ENCODE results near the gene DCTN2. TPM values are rescaled to one million over a fixed set of nuclear protein-coding genes. Genes with fewer than 3 reads are reported as not detected.

Gene DCTN2
- total and polyA plus RNA-seq, 9 donors, result 108 to 174 (median 151) TPM

DNA sequence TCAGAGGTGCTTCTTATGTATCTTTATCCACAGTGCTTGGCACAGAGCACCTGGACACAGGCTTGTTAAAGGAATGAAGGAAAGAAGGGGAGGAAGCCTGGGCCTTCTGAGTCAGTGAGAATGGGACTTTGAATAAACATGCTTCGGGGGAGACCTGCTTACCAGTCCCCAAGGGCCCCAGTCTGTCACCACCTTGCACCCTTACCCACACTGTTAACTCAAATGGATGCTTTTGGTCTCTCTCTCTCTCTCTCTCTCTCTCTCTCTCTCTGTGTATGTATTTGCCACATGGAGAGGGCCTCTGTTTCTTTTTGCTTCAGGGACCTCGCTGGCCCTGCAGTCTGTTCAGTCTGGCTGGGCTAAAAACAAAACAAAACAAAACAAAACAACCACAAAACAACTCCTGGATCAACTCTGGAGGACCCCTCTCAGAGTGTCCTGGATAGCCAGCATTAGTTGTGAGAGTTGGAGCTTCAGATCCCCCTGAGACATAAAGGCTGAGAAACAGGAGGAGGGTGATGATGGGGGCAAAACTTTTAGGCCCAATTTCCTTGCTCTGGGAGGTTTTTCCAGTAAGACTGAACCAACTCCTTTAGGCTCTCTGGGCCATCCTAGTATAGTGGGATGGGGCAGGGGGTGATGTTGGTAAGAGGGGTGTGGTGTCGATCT, 4.8 kb upstream of the DCTN2 start:
- no peaks in the 10 kb centered on the region for H3K36me3 ChIP-seq (ENCODE audit: control insufficient read depth, insufficient read depth, low read length)
- H3K27ac ChIP-seq (ENCODE audit: low read length), result no peak overlapping the region
- H3K4me3 ChIP-seq (ENCODE audit: low read length), result no peak overlapping the region
- peaks cover 3% of the 10 kb centered on the region for H3K4me1 ChIP-seq (ENCODE audit: control insufficient read depth, insufficient read depth, low read length)
- H3K27me3 ChIP-seq (ENCODE audit: control insufficient read depth, insufficient read depth, low read length), result peaks cover 61% of the 10 kb centered on the region
- H3K9me3 ChIP-seq (replicated peaks; ENCODE audit: control insufficient read depth, low read depth, low read length), result no peaks in the 10 kb centered on the region
- no peak for DNase-seq
- WGBS (ENCODE audit: insufficient coverage), result no CpG with 5 or more reads among the region's 3 CpGs

DNA sequence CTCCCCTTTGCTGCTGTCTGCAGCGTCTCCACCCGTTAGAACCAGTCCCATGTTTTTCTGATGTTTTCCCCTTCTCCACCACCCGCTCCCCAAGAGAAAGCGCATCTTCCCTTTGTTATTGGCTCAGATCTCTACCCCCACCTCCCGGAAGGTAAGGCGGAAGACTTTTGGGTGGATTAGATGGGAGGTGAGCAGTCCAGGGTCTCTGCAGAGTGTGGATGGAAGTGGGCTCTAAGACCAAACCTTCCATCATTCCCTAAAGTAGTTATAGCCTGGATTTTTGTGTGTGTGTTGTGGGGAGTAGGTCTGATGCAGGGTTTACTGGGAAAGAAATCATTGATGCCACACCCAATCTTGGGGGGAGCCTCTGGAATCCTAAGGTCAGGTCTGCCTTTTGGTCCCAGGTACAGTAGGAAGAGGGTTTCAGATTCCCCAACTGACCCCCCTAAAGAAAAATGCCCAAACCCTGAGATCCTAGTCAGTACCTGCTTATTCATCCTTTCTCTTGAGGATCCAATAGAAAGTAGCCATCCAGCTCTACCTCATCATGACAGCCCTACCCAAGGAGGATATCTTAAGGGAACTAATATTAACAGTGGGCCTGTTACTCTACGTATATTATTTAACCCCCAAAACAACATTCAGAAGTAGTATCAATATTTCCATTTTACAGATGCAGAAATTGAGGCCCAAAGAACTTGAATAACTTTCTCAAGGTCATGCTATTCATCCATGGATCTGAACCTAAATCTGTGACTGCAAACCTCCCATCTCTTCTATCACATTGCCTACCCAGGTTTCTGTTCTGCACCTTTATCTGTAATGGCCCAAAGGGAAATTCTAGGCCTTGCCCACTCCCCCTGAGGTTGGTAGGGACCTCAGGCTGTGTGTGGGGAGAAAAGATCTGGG, 3.9 kb upstream of the DCTN2 start:
- Histone ChIP-seq H3K36me3 (ENCODE audit: control insufficient read depth, insufficient read depth, low read length) (no peaks in the 10 kb centered on the region), H3K27me3 (ENCODE audit: control insufficient read depth, insufficient read depth, low read length) (peaks cover 61% of the 10 kb centered on the region), H3K27ac (ENCODE audit: low read length) (no peak overlapping the region), H3K4me1 (ENCODE audit: control insufficient read depth, insufficient read depth, low read length) (peaks cover 9% of the 10 kb centered on the region), H3K4me3 (ENCODE audit: low read length) (no peak overlapping the region), H3K9me3 (replicated peaks; ENCODE audit: control insufficient read depth, low read depth, low read length) (no peaks in the 10 kb centered on the region)
- WGBS (ENCODE audit: insufficient coverage), result 6% methylated on average over 2 of the region's 7 CpGs
- DNase-seq, result no peak

DNA sequence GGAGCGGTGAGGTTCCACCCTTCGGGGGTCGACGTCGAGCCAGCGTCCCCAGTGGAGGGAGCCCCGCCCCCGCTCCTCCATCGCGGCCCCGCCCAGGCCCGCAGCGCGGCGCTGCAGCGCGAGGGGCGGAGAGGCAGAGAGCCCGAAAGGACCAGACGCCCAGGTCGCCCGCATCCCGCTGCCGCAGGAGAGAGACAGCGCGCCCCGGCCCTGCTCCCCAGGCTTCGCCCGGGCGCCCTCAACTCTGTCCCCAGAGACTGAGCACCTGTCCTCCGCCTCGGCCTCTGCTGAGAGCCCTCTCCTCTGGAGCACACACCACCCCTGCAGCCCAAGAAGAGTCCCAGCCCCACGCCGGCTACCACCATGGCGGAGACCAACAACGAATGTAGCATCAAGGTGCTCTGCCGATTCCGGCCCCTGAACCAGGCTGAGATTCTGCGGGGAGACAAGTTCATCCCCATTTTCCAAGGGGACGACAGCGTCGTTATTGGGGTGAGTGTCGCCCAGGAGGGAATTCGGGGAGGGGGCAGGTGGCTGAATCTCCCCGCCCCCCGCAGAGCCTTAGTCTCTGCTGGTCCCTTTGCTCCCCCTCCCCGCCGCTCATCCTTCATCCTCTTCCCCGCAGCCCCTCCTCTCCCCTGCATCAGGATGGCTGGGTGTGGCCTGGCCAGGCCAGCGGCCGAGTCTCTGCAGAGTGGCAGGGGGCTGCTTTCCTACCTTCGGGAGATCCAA, 3.1 kb upstream of the DCTN2 start, which contains the start of gene KIF5A:
Gene KIF5A (plus strand): TSS at position 136 of the 732 bp plus-strand sequence. CDS start 228 bp downstream, at position 364.
- DNase-seq, result no peak

DNA sequence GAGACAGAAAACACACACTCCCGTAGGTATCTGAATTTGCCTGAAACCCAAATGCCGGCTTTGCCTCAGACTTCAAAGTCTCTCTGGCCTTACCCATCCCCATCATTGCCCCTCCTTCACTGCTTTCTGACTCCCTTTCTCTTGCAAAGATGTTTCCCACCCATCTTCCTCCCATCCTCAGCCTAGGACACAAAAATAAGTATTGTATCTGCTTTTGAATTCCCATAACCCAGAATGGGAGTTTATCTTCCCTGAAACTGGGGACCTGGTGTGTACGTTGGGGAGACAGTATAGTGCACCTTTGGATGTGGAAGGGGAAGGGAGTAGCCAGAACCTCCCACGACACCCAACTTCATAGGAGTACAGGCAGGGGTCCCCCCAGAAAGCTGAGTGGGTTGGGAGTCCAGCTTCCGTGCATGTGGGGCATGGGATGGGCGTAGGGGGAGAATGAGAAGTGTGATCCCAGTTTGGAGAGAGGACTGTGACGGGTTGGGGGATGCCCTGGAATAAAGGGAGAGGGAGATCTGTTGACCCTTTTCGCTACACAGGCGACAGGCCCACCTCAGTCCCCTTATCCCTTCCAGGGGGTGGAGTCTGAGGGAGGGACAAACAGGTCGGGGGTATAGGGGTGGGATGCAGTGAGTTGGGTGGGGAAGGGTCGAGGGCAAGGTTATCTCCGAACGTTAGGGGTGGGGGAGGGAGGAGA, 2.4 kb upstream of the DCTN2 start:
- Histone ChIP-seq H3K4me3 (ENCODE audit: low read length) (no peak overlapping the region), H3K36me3 (ENCODE audit: control insufficient read depth, insufficient read depth, low read length) (no peaks in the 10 kb centered on the region), H3K27ac (ENCODE audit: low read length) (no peak overlapping the region), H3K27me3 (ENCODE audit: control insufficient read depth, insufficient read depth, low read length) (peaks cover 54% of the 10 kb centered on the region), H3K4me1 (ENCODE audit: control insufficient read depth, insufficient read depth, low read length) (peaks cover 13% of the 10 kb centered on the region), H3K9me3 (replicated peaks; ENCODE audit: control insufficient read depth, low read depth, low read length) (no peaks in the 10 kb centered on the region)
- no peak for DNase-seq
- 28% methylated on average over 6 of the region's 13 CpGs for WGBS (ENCODE audit: insufficient coverage)

More for the DNA sequence above, 3.1 kb upstream of the DCTN2 start, which contains the start of gene KIF5A:
- peaks cover 61% of the 10 kb centered on the region for H3K27me3 ChIP-seq (ENCODE audit: control insufficient read depth, insufficient read depth, low read length)
- H3K36me3 ChIP-seq (ENCODE audit: control insufficient read depth, insufficient read depth, low read length), result no peaks in the 10 kb centered on the region
- H3K4me1 ChIP-seq (ENCODE audit: control insufficient read depth, insufficient read depth, low read length), result peaks cover 13% of the 10 kb centered on the region
- no peak within 1 kb of the TSS for H3K4me3 ChIP-seq (ENCODE audit: low read length)
- no peaks in the 10 kb centered on the region for H3K9me3 ChIP-seq (replicated peaks; ENCODE audit: control insufficient read depth, low read depth, low read length)
- WGBS (ENCODE audit: insufficient coverage), result under 1% methylated on average over 47 of the region's 52 CpGs
- no peak within 1 kb of the TSS for H3K27ac ChIP-seq (ENCODE audit: low read length)

DNA sequence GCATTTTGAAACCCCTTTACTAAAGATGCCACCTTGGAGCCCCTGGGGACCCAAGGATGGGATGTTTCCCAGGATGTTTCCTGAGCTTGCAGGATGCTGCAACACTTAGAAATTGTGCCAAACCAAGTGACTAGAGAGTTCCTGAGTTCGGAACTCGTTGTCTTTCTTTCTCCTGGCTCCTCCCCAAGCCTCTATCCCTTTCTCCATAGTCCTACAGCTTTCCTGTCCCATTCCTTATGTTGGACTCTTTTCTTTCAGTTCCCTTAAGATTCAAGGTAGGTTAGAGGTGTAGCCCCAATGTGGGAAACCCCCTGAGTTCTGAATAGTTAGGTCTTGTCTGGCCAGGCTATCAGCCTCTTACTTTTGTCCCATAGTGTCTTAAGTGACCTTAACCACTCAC, 1.5 kb upstream of the DCTN2 start:
- Histone ChIP-seq H3K36me3 (ENCODE audit: control insufficient read depth, insufficient read depth, low read length) (peaks cover under 1% of the 10 kb centered on the region), H3K4me1 (ENCODE audit: control insufficient read depth, insufficient read depth, low read length) (peaks cover 13% of the 10 kb centered on the region), H3K27me3 (ENCODE audit: control insufficient read depth, insufficient read depth, low read length) (peaks cover 51% of the 10 kb centered on the region), H3K4me3 (ENCODE audit: low read length) (no peak overlapping the region), H3K9me3 (replicated peaks; ENCODE audit: control insufficient read depth, low read depth, low read length) (no peaks in the 10 kb centered on the region), H3K27ac (ENCODE audit: low read length) (no peak overlapping the region)
- no peak for DNase-seq
- WGBS (ENCODE audit: insufficient coverage), result no CpG with 5 or more reads among the region's 2 CpGs

DNA sequence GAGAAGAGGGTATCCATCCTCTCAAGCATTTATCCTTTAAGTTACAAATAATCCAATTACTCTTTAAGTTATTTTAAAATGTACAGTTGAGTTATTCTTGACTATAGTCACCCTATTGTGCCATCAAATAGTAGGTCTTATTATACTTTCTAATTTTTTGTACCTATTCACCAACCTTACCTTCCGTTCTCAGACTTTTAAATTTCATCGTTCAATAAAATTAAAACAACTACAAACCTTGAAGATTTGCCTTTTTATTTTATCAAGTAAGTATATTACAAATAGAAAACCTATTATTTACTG, 972 bp upstream of the DCTN2 start:
- Histone ChIP-seq H3K4me3 (ENCODE audit: low read length) (no peak overlapping the region), H3K36me3 (ENCODE audit: control insufficient read depth, insufficient read depth, low read length) (peaks cover 2% of the 10 kb centered on the region), H3K4me1 (ENCODE audit: control insufficient read depth, insufficient read depth, low read length) (peaks cover 13% of the 10 kb centered on the region), H3K27me3 (ENCODE audit: control insufficient read depth, insufficient read depth, low read length) (peaks cover 46% of the 10 kb centered on the region), H3K9me3 (replicated peaks; ENCODE audit: control insufficient read depth, low read depth, low read length) (no peaks in the 10 kb centered on the region), H3K27ac (ENCODE audit: low read length) (no peak overlapping the region)
- WGBS (ENCODE audit: insufficient coverage), result no CpG with 5 or more reads among the region's 2 CpGs
- no peak for DNase-seq

DNA sequence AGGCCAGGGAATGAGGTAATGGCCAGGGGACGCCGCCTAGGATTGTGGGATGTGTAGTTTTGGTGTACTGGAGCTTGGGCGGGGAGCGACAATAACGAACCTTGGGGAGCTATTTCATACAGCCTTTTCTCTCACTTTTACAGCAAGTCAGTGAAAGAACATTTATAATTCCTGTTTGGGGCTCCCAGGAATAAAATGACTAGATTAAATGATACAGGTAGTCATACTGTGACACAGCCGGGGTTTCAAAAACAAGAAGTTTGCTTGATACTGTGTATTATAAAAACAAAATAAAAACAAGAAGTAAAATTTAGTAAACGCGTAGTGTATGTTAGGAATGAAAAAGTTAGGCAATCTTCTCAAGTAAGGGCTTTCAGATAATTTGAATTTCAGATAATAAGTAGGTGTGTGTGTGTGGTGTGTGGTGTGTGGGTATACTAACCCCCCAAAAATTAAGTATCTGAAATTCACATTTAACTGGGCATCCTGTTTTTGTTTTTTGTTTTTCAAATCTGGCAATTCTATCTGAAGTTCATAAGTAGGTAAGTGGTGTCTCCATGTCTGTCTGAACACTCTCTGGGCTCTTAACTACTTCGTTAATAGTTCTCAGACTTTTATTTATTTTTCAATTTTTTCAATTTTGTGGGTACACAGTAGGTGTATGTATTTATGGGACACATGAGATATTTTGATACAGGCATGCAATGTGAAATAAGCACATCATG, 458 bp upstream of the DCTN2 start:
- WGBS (ENCODE audit: insufficient coverage), result no CpG with 5 or more reads among the region's 9 CpGs
- no peak for DNase-seq
- peaks cover 13% of the 10 kb centered on the region for H3K4me1 ChIP-seq (ENCODE audit: control insufficient read depth, insufficient read depth, low read length)
- no peak overlapping the region for H3K27ac ChIP-seq (ENCODE audit: low read length)
- no peaks in the 10 kb centered on the region for H3K9me3 ChIP-seq (replicated peaks; ENCODE audit: control insufficient read depth, low read depth, low read length)
- H3K27me3 ChIP-seq (ENCODE audit: control insufficient read depth, insufficient read depth, low read length), result peaks cover 41% of the 10 kb centered on the region
- peak overlapping the region; percentile 99 for H3K4me3 ChIP-seq (ENCODE audit: low read length)
- peaks cover 2% of the 10 kb centered on the region for H3K36me3 ChIP-seq (ENCODE audit: control insufficient read depth, insufficient read depth, low read length)

DNA sequence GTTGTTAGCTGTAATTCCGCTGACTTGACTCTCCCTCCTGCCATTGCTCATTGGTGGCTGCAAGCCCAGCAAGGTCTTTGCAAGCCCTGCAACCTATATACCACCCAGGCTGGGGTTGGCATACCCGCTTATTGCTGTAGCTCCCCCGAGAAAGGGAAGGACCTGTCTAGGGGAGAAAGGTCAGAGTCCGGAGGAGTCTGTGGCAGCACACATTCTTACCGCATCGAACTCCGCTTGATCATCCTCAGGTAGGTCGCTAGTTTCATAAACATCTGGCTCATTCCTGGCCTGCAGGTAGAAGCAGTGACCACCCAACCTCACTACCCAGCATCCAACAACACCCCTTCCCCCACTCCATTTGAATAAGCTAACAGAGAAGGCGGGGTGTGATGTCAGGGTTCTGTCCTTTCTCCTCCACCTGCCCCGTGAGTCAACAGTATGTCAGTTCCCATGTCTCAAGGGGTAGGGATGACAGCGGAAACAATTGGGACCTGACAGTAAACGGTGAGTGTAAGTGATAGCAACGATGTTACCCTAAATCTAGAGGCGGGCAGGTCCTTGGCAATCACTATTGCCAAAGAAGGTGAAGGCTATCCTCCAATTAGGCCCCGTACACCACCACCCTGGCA, 1.1 kb downstream of the DCTN2 start:
- WGBS (ENCODE audit: insufficient coverage), result 67% methylated on average over 7 of the region's 15 CpGs
- peaks cover 13% of the 10 kb centered on the region for H3K36me3 ChIP-seq (ENCODE audit: control insufficient read depth, insufficient read depth, low read length)
- H3K4me1 ChIP-seq (ENCODE audit: control insufficient read depth, insufficient read depth, low read length), result peaks cover 13% of the 10 kb centered on the region
- peaks cover 27% of the 10 kb centered on the region for H3K27me3 ChIP-seq (ENCODE audit: control insufficient read depth, insufficient read depth, low read length)
- H3K4me3 ChIP-seq (ENCODE audit: low read length), result peak overlapping the region; percentile 99
- H3K27ac ChIP-seq (ENCODE audit: low read length), result peak overlapping the region; percentile 78
- no peaks in the 10 kb centered on the region for H3K9me3 ChIP-seq (replicated peaks; ENCODE audit: control insufficient read depth, low read depth, low read length)
- no peak for DNase-seq

DNA sequence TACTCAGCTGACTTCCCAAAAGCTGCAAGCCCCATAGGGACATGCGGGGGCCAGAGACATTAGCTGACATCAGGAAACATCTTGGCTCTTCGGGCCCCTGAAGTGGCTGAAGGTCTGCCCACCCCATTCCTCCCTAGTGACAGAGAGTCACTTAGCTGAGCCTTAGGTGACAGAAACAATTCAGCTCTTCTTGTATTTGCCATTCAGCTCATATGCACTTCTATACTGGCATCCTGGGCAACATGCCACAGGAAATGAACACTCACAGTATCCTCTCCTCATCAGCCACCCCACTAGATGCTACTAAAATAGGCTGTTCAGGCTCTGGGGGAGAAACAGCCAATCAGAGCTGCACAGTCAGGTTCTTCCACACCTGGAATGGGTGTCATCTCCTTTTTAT, 3.4 kb downstream of the DCTN2 start:
- Histone ChIP-seq H3K4me1 (ENCODE audit: control insufficient read depth, insufficient read depth, low read length) (peaks cover 10% of the 10 kb centered on the region), H3K27ac (ENCODE audit: low read length) (no peak overlapping the region), H3K9me3 (replicated peaks; ENCODE audit: control insufficient read depth, low read depth, low read length) (no peaks in the 10 kb centered on the region), H3K4me3 (ENCODE audit: low read length) (no peak overlapping the region), H3K36me3 (ENCODE audit: control insufficient read depth, insufficient read depth, low read length) (peaks cover 25% of the 10 kb centered on the region), H3K27me3 (ENCODE audit: control insufficient read depth, insufficient read depth, low read length) (peaks cover 4% of the 10 kb centered on the region)
- DNase-seq, result no peak
- WGBS (ENCODE audit: insufficient coverage), result 90% methylated on average over 1 of the region's 2 CpGs

Measured in muscle of leg (tissue), 11 donors.